Smooth muscle cell (in vitro differentiated cells): ENCODE data around the gene CAP2. TPM values are rescaled to one million over a fixed set of nuclear protein-coding genes. Genes with fewer than 3 reads are reported as not detected.

ENCODE experiments used
- DNase-seq: peaks from one replicate; lab custom pipeline; 2025; ENCODE audit not compliant: unreplicated experiment; lab: John Stamatoyannopoulos, UW
- H2AFZ ChIP-seq: fragments of 200-600 bp; sonication (generic); 2 replicates; pipeline ENCODE4 v1.6.0; 2016; ENCODE audit warnings: antibody characterized with exemption, low read depth, mild to moderate bottlenecking
- H3F3A ChIP-seq: fragments of 200-600 bp; sonication (generic); 2 replicates; pipeline ENCODE4 v1.6.0; 2017; ENCODE audit warnings: antibody characterized with exemption, low read depth
- H3K27ac ChIP-seq: fragments of 200-600 bp; sonication (generic); 2 replicates; pipeline ENCODE4 v1.5.1; 2016; ENCODE audit warnings: low read depth, mild to moderate bottlenecking
- H3K27me3 ChIP-seq: fragments of 200-600 bp; sonication (generic); 2 replicates; pipeline ENCODE4 v1.6.1; 2016; ENCODE audit warnings: low read depth, mild to moderate bottlenecking
- H3K36me3 ChIP-seq: fragments of 200-600 bp; sonication (generic); 2 replicates; pipeline ENCODE4 v1.5.1; 2016; ENCODE audit warnings: low read depth
- H3K4me1 ChIP-seq: fragments of 200-600 bp; sonication (generic); 2 replicates; pipeline ENCODE4 v1.5.1; 2016; ENCODE audit warnings: low read depth
- H3K4me2 ChIP-seq: fragments of 200-600 bp; sonication (generic); 2 replicates; pipeline ENCODE4 v1.6.0; 2016; ENCODE audit warnings: mild to moderate bottlenecking
- H3K4me3 ChIP-seq: fragments of 200-600 bp; sonication (generic); 2 replicates; pipeline ENCODE4 v1.5.1; 2016; ENCODE audit warnings: mild to moderate bottlenecking
- H3K79me2 ChIP-seq: fragments of 200-600 bp; sonication (generic); 2 replicates; pipeline ENCODE4 v1.6.0; 2016; ENCODE audit warnings: low read depth, mild to moderate bottlenecking
- H3K9ac ChIP-seq: fragments of 200-600 bp; sonication (generic); 2 replicates; pipeline ENCODE4 v1.6.0; 2016; ENCODE audit warnings: low read depth
- H3K9me3 ChIP-seq: fragments of 200-600 bp; sonication (generic); replicated peaks from 2 replicates; pipeline ENCODE4 v1.5.1; 2016; ENCODE audit warnings: low read depth
- H4K20me1 ChIP-seq: fragments of 200-600 bp; sonication (generic); 2 replicates; pipeline ENCODE4 v1.6.0; 2016; ENCODE audit warnings: low read depth
- CTCF ChIP-seq: fragments of 200-600 bp; sonication (generic); IDR thresholded peaks from 2 replicates; pipeline ENCODE4 v1.5.1; 2017; ENCODE audit warnings: borderline replicate concordance, mild to moderate bottlenecking, antibody characterized with exemption; ENCODE audit not compliant: insufficient read depth, poor library complexity, severe bottlenecking
- WGBS: methylation state at CpG from one replicate; pipeline ENCODE4 v1.1.7; 2016; ENCODE audit warnings: low lambda C conversion rate; 5-methylcytosine and 5-hydroxymethylcytosine counted together
- polyA plus RNA-seq: library from polyadenylated mRNA; unstranded; fragments of >200 nt; fragmentation: Nextera tagmentation; extraction: Ambion mirVana; gene quantifications from 2 replicates; pipeline ENCODE4 v1.2.1, GENCODE V29; 2016
- total RNA-seq: library from RNA; depleted of rRNA; stranded (reverse); fragments of >200 nt; gene quantifications from 2 replicates; pipeline ENCODE4 v1.2.3, GENCODE V29; 2014

CAP2 gene
- total and polyA plus RNA-seq, 2 experiments from 2014 or later: 19.0 to 27.7 TPM

GRCh38 chr6:17355404-17355774, 38.0 kb upstream of the CAP2 start:
- H3K27me3 ChIP-seq: no peaks in the 10 kb centered on the region
- H3F3A ChIP-seq: no peaks in the 10 kb centered on the region
- H3K27ac ChIP-seq: no peak overlapping the region
- no peak overlapping the region for H3K9ac ChIP-seq
- TF ChIP-seq CTCF: no peak
- H3K9me3 ChIP-seq: no peaks in the 10 kb centered on the region
- no peak overlapping the region for H3K4me3 ChIP-seq
- H3K79me2 ChIP-seq: no peaks in the 10 kb centered on the region
- no peak overlapping the region for H2AFZ ChIP-seq
- WGBS: 95% methylated on average over 2 of the region's 2 CpGs
- H3K36me3 ChIP-seq: no peaks in the 10 kb centered on the region
- no peaks in the 10 kb centered on the region for H3K4me1 ChIP-seq
- no peaks in the 10 kb centered on the region for H4K20me1 ChIP-seq
- H3K4me2 ChIP-seq: no peak overlapping the region
- DNase-seq: no peak

GRCh38 chr6:17358515-17358914, 34.9 kb upstream of the CAP2 start:
- TF ChIP-seq CTCF: no peak
- Histone ChIP-seq H3K4me2 (no peak overlapping the region), H2AFZ (no peak overlapping the region), H3K4me3 (no peak overlapping the region), H3K36me3 (no peaks in the 10 kb centered on the region), H3K4me1 (no peaks in the 10 kb centered on the region), H4K20me1 (no peaks in the 10 kb centered on the region), H3K27me3 (no peaks in the 10 kb centered on the region), H3K9ac (no peak overlapping the region), H3F3A (no peaks in the 10 kb centered on the region), H3K79me2 (no peaks in the 10 kb centered on the region), H3K9me3 (no peaks in the 10 kb centered on the region), H3K27ac (no peak overlapping the region)
- no peak for DNase-seq

GRCh38 chr6:17360564-17360963, 32.8 kb upstream of the CAP2 start:
- no peak for TF ChIP-seq CTCF

GRCh38 chr6:17361013-17361412, 32.4 kb upstream of the CAP2 start:
- Histone ChIP-seq H3K27me3 (no peaks in the 10 kb centered on the region), H4K20me1 (no peaks in the 10 kb centered on the region), H2AFZ (no peak overlapping the region), H3K9me3 (no peaks in the 10 kb centered on the region), H3K4me2 (no peak overlapping the region), H3K36me3 (no peaks in the 10 kb centered on the region), H3F3A (no peaks in the 10 kb centered on the region), H3K4me1 (no peaks in the 10 kb centered on the region), H3K27ac (no peak overlapping the region), H3K9ac (no peak overlapping the region), H3K4me3 (no peak overlapping the region), H3K79me2 (no peaks in the 10 kb centered on the region)
- 94% methylated on average over 3 of the region's 3 CpGs for WGBS
- TF ChIP-seq CTCF: no peak
- no peak for DNase-seq

More at GRCh38 chr6:17360564-17360963, 32.8 kb upstream of the CAP2 start:
- no peak for DNase-seq
- H2AFZ ChIP-seq: no peak overlapping the region
- H3K27ac ChIP-seq: no peak overlapping the region
- H4K20me1 ChIP-seq: no peaks in the 10 kb centered on the region
- H3F3A ChIP-seq: no peaks in the 10 kb centered on the region
- H3K9ac ChIP-seq: no peak overlapping the region
- no peaks in the 10 kb centered on the region for H3K79me2 ChIP-seq
- no peaks in the 10 kb centered on the region for H3K36me3 ChIP-seq
- H3K4me1 ChIP-seq: no peaks in the 10 kb centered on the region
- H3K4me3 ChIP-seq: no peak overlapping the region
- no peak overlapping the region for H3K4me2 ChIP-seq
- no peaks in the 10 kb centered on the region for H3K9me3 ChIP-seq
- 93% methylated on average over 4 of the region's 4 CpGs for WGBS
- H3K27me3 ChIP-seq: no peaks in the 10 kb centered on the region
